ENCODE results near the gene LRP3.

DNA sequence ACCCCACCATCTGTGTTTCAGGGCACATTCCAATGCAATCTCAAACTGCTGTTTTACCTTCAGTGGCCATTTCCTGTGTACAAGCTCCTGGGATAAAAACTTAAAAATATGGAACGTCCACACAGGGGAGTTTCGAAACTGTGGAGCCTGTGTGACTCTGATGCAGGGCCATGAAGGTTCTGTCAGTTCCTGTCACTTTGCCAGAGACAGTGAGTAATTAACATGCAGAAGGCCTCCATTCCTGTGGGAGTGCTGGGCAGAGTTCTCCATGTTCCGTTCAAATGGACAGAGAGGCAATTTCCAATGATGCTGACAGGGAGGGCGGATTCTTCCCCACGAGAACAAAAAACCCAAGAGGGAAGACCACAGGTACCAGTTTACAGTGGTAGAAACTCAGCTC is 37.8 kb upstream of the LRP3 start:
- TF ChIP-seq MIXL1 (CRISPR knock-in tag; IDR thresholded peaks at IDR 0.05): no peak
- TF ChIP-seq KDM1A (CRISPR knock-in tag; IDR thresholded peaks at IDR 0.05): no peak
- TF ChIP-seq NONO (IDR thresholded peaks at IDR 0.05): no peak
- TF ChIP-seq NONO (CRISPR knock-in tag; conservative IDR thresholded peaks at IDR 0.05): no peak
- TF ChIP-seq, protein P1, sequence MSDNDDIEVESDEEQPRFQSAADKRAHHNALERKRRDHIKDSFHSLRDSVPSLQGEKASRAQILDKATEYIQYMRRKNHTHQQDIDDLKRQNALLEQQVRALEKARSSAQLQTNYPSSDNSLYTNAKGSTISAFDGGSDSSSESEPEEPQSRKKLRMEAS (IDR thresholded peaks at IDR 0.05): no peak
- no peak for TF ChIP-seq SP1 (IDR thresholded peaks at IDR 0.05)
- TF ChIP-seq SP1 (CRISPR knock-in tag; IDR thresholded peaks at IDR 0.05): no peak
- TF ChIP-seq EP300 (IDR thresholded peaks at IDR 0.05; ENCODE audit: low read depth in 2 of 2, low read length in 2 of 2): no peak
- TF ChIP-seq EP300 (CRISPR knock-in tag; IDR thresholded peaks at IDR 0.05; ENCODE audit: borderline replicate concordance): no peak
- no peak for TF ChIP-seq MYNN (CRISPR knock-in tag; IDR thresholded peaks at IDR 0.05; ENCODE audit: low read depth)
- TF ChIP-seq U2AF2 (IDR thresholded peaks at IDR 0.05; ENCODE audit: low read depth, low read length): no peak
- no peak for TF ChIP-seq CREB1 (IDR thresholded peaks at IDR 0.05)
- TF ChIP-seq CREB1 (CRISPR knock-in tag; IDR thresholded peaks at IDR 0.05): no peak
- TF ChIP-seq TGIF2 (CRISPR knock-in tag; IDR thresholded peaks at IDR 0.05): no peak
- no peak for TF ChIP-seq PITX1 (CRISPR knock-in tag; IDR thresholded peaks at IDR 0.05)
- TF ChIP-seq, protein P2, sequence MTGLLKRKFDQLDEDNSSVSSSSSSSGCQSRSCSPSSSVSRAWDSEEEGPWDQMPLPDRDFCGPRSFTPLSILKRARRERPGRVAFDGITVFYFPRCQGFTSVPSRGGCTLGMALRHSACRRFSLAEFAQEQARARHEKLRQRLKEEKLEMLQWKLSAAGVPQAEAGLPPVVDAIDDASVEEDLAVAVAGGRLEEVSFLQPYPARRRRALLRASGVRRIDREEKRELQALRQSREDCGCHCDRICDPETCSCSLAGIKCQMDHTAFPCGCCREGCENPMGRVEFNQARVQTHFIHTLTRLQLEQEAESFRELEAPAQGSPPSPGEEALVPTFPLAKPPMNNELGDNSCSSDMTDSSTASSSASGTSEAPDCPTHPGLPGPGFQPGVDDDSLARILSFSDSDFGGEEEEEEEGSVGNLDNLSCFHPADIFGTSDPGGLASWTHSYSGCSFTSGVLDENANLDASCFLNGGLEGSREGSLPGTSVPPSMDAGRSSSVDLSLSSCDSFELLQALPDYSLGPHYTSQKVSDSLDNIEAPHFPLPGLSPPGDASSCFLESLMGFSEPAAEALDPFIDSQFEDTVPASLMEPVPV (CRISPR knock-in tag; IDR thresholded peaks at IDR 0.05): no peak
